Stimulated activated CD4-positive, alpha-beta T cell treated with anti-CD3 and anti-CD28 coated beads, Interleukin-4, amount 100 ng/mL, for 4 hours (primary cell): ENCODE measurements around the gene SOX8.

ENCODE experiments used
- DNase-seq, 2 experiments: peaks; one replicate each; pipeline ENCODE4 v3.0.0-alpha.2; 2020

The SOX8 gene

DNA sequence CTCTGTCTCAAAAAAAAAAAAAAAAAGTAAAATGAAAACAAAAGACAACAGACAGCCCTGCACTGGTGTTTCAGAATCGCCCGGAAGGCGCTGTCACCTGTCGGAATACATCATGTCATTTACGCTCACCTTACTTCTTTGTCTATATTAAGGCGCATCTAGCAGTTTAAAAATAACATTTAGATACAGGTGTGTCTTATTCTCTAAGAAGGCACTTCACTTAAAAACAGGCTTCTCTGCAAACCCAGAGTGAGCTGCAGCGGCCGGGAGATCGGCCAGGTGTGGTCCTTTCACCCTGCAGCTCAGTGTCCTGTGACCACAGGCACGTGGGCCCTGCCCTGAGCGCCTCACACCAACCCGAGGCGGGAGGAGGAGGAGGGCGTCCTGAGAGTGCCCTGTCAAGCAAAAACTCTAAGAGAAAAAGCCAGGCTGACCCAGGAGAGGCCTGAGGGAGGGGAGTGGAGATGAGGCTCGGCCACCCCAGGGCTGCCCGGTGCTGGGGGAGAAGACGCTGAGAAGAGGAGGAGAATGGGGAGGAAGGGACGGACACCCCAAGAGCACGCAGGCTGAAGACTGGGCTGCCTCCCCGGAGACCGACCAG, 7.5 kb upstream of the SOX8 start:
- no peak for DNase-seq

DNA sequence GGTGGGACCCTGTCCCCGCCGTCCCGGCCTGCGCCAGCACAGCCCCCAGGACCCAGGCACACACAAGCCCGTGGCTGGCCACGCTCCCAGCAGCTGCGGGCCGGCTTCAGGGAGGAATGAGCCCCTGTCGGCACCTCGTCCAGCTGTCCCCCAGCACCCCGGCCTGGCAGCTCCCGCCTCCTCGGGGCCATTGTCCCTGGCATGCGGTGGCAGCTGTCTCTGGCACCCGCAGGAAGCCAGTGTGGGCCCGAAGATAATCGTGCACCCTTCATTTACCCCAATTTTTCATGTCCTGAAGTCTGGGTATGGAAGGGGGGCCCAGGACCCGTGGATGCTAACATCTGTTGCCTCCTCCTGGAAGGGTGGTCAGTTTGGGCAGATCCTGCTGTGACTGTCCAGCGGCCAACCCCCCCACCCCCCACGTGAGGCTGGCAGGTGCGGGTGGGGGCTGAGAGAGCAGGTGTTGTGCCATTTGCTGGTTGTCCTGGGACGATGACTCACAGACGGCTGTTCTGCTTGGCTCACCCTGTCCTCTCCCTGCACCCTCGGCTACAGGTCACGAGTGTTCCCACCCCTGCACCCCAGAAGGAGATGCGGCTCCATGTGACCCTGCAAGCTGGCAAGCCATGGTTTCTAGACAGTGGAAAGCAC, 6.8 kb upstream of the SOX8 start:
- DNase-seq, result no peak

DNA sequence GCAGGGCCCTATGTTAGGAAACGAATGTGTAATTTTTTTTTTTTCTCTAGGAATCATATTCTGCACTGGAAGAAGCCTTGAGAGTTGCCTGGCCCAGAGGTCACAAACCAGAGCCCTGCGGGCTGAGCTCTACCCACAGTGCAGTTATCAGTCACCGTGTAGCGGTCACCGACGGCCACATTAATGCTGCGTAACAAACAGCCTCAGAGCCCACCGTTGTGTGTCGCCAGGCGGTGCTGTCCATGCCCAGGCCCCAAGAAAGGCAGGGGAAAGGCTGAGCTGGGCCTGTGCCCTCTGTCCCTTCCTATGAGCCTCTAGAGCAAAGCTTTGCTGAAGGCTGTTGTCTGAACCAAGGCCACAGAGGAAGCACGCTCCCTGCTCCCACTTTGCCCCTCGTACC, 6.3 kb upstream of the SOX8 start:
- no peak for DNase-seq

DNA sequence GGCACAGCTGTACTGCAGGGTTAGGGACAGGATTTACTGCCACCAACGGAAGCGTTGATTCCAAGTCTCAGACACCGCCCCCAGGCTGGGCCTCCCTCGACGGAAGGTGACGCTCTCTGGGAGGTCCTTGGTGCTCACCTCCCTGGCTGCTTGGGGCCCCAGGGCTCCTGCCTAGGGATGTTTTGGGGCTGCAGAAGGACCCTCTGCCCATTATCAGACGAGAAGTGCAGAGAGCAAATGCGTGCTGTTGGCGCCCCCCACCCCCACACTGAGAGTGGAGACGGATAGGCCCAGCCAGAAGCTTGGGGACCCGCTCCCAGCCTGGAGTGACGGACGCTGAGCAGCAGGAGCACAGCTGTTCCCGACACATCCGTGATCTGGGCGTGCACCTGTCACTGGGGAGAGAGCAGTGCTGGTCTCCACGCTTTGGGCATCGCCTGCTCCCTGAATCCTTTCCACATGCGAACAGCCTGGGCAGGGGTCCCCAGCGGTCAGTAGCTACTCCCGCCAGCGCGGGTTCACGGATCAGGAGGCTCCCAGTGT, 5.1 kb upstream of the SOX8 start:
- DNase-seq, result peak; percentile 37 to 40

DNA sequence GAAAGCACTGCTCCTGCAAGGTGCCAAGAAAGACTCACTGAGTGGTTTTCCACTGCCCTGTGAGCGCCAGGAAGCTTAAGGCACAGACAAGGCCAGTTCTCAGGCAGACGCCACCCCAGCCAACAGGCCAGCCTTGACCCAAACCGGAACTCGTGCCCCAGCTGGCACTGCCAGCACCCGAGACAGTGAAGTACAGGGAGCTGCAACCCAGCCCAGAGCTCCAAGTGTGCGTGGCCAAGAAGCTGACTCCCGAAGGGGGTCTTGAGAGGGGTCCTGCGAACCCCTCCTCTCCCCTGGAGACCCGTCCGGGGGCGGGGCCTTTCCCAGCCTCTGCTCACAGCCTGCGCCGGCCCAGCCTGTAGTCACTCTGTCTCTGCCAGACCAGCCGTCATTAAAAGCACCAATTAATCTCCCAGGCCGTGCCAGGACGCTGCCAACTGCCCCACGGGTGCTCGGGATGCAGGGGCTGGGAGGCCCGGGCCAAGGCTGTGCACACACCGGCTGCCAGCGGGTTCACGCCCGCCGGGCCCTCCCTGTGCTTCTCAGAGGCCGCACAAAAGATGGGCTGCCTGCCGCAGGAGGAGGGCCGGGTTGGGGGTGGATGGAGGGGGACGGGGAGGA, 4.4 kb upstream of the SOX8 start:
- no peak for DNase-seq

DNA sequence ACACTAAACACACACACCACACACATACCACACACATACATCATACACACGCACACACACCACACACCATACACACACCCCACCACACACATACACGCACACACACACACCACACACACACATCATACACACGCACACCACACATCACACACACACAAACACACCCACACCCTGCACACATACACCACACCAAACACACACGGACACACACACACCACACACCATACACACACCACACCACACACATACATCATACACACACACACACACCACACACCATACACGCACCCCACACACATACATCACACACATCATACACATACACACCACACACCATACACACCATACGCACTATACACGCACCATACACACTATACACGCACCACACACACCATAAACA, 3.7 kb upstream of the SOX8 start:
- DNase-seq, result no peak

DNA sequence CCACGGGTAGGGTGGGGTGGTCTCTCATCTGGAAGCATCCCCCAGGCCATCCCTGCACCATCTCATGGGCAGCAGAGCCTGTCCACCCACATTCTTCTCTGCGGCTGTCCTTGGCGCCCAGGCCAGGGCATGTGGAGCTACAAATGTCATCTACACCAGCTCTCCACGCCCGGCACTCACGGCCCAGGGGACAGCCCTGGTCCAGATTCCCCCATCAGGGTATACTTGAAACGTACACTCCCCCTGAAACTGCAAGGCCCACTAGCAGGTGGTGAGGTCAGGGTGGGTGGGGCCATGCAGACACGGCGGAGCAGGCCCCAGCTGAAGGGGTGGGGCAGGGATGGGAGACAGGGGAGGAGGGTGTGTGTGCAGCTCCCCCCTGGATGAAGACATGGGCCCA, 3.2 kb upstream of the SOX8 start:
- no peak for DNase-seq

DNA sequence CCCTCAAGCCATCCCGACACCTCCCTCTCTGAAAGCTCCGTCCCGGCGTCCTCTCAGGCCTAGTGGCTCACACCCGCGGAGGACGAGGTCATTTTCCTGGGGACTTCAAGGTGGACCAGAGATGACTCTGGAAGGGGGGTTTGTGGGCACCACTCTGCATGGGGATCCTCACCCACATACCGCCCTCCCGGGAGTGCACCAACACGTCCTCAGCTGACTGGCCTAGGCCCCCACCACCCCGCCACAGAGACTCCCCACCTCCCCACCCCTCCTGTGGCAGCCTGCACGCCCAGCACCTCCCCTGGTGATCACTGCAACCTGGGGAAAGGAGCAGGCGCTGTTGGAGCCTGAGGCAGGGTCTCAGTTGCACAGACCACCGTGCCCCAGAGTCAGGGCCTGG, 2.4 kb upstream of the SOX8 start:
- no peak for DNase-seq

DNA sequence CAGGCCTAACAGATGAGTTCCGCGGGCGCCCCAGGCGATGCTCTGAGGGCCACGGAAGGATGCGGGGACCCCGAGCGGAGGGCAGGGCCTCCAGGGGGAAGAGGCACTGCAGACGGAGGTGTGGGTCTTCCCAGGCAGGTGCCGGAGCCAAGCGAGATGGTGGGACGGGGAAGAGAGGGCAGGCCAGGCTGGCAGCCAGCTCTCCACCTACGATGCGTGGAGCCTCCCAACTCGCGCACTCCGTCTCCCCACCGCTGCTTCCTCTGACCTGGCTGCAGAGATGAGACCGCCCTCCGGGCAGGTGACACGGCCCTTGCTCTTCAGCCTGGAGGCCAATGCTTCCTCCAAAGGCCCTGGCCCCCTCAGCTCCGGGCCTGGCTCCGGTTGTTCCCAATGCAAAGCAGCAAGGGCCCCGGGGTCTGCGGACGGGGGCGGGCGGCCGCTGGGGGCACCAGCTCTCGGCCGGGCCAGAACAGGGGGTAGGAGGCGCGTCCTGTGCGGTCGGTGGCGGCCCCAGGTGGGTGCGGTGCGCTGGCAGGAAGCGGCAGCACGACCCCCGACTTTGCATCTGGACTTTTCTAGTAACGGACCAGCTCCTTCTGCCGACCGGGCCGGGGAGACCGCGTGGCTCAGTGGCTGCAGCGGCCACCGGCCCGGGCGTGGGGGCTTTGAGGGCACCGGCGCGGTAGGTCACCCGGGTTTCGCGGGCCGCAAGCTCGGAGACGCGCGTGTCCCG, 1.5 kb upstream of the SOX8 start:
- no peak for DNase-seq

DNA sequence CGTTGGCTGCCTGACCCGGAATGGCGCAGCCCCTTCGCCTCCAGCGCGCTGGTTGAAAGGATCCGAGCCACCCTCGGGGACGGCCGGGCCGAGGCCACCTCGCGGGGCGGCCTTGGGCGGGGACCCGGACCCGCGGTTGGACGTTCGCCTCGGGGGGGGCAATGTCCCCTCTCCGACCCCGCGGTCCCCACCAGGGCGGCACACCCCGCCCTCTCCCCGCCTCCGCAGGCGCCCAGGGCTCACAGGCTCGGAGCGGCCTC, 1.0 kb upstream of the SOX8 start:
- DNase-seq, result no peak

DNA sequence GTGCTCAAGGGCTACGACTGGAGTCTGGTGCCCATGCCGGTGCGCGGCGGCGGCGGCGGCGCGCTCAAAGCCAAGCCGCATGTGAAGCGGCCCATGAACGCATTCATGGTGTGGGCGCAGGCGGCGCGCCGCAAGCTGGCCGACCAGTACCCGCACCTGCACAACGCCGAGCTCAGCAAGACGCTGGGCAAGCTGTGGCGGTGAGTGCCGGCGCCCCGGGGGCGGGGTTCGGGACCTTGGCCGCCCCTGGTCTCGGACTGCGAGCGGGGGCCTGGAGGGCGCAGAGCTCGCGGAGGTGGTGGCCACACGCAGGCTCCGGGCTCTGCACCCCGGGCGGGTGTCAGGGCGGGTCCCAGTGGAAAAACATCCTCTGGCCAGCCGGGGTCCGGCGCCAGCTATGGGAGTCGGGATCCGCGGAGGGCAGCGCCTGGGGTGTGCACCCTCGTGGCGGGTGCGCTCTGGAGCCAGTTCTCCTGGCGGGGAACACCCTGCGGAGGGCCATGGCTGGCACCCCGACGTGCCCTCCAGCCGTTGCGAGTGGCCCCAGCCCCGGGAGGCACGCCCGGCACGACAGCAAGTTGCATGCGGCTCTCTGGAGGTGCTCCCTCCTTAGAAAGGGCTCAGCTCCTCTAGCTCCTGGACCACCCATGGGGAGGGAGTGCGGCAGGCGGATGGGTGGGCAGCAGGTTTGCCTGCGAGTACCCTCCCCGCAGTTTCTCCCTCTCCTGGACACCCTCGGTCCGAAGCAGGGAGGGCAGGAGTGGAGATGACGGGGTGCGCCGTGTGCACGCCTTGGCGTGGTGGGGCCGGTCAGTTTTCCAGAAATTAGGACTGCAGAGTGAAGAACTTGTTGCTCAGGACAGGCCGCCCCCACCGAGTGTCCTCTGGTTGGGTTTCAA, 824 bp downstream of the SOX8 start:
- DNase-seq, result no peak

DNA sequence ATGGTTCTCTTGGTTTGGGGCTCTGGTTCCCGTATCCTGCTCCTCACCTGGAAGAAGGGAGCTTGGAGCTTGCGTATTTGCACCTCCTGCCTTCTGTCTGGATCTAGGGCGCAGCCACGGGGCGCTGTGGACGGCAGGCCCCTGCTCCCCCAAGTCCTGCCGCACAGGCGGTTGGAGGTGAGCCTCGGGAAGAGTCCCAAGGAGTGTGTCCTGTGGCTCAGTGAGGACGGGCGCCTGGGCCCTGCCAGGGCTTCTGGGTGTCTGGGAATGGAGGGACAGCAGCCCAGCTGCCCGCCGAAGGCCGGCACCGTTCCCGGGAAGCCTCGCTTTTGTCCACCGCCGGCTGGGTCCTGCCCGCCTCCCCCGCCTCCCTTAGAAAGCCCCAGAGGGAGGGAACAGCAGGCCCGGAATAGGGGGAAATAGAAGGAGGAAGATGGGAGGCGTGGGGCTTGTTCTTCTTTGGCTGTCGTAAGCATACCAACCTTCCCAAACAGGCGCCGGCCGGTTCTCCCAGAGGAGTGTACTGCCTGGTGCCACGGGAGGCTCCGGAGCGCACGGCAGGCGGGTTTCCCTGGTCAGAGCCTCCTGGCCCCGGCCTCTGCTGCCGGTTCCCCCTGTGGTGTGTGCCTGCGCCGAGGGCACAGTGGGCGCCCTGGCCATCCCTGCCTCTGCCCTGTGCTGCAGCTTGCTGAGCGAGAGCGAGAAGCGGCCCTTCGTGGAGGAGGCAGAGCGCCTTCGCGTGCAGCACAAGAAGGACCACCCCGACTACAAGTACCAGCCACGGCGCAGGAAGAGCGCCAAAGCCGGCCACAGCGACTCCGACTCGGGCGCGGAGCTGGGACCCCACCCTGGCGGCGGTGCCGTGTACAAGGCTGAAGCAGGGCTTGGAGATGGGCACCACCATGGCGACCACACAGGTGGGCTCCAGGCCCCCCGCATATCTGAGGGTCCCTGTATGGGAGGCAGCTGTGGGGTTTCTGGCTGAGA, 1.8 kb downstream of the SOX8 start:
- no peak for DNase-seq

DNA sequence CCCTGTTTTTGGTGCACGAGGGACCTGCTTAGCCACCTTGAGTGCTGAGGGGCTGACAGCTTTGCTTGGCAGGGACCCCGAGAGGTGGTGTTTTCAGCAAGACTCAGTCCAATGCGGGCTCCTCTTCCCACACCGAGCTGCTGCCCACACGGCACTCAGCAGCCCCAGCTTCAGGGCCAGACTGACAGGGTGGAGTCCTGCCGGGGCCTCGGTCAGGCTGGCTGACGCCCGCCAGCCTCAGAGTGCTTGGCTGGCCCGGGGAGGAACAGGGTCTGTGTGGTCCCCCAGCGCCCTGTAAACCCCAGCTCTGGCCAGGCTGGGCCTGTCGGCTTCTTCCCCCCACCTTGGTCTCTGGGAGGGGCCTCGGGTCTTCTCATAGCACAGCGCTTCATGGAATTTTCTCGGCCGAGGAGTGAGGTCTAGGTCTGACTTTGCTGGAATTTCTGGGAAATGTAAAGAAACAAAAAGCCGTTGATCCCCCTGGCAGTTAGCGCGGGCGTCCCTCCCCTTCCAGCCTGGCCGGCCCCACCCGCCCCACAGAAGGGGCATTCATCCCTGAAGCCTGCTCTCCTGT, 2.6 kb downstream of the SOX8 start:
- DNase-seq, result no peak

DNA sequence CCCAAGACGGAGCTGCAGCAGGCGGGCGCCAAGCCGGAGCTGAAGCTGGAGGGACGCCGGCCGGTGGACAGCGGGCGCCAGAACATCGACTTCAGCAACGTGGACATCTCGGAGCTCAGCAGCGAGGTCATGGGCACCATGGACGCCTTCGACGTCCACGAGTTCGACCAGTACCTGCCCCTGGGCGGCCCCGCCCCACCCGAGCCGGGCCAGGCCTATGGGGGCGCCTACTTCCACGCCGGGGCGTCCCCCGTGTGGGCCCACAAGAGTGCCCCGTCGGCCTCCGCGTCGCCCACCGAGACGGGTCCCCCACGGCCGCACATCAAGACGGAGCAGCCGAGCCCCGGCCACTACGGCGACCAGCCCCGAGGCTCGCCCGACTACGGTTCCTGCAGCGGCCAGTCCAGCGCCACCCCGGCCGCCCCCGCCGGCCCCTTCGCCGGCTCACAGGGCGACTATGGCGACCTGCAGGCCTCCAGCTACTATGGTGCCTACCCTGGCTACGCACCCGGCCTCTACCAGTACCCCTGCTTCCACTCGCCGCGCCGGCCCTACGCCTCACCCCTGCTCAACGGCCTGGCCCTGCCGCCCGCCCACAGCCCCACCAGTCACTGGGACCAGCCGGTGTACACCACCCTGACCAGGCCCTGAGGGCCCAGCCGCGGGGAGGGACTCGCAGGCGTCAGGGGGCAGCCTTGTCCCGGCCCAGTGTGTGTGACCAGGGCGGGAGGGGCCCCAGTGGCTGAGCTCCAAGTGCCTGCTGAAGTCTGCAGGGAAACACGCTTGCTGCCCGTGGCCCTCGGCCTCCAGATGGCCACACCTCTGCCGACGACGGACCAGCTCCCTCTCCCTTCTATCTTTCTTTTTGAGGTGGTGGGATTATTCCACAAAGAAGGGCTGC, 3.4 kb downstream of the SOX8 start:
- no peak for DNase-seq

DNA sequence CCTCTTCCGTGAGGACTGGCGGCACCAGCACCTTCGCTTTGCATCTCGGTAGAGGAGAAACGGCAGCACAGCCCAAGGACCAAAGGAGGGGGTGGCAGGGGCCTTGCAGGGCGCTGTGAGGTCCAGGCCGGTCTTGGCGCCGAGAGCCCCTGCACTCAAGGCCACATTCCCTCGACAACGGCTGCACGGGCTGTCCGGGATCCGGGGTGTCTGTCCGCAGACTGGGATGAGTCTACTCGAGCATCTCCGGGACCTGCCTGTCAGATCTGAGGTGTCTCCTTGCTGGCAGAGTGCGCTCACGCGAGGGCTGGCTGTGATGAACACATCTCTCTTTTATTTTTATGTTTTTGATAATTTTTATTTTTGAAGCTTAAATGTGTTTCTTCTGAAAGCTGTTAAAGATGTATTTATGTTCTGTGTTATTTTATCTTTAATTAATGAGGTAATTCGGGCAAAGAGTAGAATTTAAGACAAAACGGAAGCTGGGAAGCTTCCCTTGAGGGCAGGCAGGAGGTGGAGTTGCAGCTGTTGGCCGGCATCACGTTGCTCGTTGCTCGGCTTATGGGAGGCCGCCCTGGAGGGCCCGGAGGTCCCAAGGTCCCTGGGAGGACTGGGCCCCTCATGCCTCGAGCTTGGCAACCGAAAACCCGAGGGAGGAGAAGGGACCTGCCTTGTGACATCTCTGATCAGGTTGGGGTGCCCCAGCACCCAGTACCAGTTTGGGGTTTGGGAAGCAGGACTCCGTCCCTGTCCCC, 4.3 kb downstream of the SOX8 start:
- DNase-seq, result no peak

DNA sequence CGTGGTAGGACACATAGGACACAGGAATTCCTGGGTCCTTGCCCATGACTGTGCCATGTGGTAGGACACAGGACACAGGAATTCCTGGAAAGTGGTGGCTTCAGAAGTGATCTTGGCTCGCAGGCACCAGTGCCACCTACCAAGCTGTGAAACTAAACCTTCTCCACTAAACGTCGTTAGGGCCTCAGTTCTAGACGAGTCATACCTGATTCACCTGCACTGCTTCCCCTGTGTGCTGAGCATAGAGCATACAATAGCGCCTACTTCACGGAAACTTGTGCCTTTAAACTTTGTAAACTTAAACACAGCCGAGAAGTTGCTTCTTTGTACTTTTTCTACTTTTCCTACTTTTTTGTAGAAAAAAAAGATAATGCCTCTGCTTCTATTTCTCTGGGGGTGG, 4.8 kb downstream of the SOX8 start:
- DNase-seq, result no peak

DNA sequence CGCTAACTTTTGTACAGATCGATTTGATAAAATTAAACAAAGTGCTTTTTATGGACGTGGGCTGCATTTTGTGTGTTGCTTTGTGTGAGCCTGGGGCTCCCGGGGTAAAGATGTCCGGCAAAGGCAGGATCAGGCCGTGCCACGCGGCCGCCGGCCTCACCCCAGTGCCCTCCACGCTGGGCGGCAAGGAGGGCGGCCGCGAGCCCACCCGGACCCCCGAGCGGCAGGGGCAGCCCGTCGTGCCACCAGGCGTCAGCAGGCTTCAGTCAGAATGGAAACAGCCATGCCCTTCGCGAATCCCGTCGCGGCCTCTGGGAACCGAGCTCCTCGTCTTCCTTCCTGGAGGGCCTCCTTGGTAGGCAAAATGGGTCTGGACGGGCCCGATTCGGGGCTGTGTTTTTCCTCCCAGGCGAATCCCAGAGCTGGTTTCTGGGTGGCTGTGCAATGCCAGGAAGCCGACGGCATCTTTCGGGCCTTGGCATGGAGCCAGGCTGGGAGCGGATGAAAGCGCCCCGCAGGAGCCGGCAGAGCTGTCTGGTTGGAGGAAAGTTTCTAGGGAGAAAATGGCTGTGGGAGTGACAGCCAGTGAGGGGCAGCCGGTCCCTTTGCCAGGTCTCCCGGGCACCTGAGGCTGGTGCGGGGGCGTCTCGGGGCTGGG, 5.5 kb downstream of the SOX8 start:
- no peak for DNase-seq

DNA sequence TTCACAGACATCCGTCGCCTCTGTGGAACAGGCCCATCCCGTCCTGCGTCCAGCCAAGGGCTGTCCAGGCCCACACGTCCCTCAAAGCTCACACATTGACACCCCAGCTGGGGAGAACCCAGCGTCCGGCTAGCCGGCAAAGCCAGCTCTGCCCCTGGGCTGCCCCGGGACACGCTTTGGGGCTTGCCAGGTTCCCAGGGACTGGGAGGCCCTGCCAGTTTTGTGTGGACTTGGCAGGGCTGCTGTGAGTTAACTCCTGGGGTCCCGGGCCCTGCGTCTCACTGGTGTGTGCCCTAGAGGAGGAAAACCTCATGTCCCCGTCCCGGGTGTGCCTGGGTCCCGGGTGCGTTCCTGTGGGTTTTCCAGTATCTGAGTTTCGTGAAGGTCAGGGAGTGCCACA, 6.3 kb downstream of the SOX8 start:
- DNase-seq, result no peak
